ENCODE data around the gene PAQR3.

The PAQR3 gene

DNA sequence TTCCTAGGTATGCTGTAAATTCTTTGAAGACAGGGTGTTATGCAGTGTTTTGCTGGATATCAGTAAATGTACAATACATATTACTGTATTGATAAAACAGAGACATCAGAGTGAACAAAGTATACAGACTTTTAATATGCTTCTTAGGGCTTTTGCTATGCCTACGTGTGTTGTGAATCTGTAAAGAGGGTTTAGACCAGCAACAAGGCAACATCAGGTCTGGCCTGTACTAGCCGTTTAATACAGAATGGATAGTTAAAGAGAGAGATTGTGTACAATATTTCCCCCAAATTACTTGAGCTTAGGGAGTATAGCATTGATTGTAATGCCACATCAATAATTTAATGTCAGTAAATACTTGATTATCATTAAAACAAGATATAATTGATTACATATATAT is 75.2 kb downstream of the PAQR3 start:
- Histone ChIP-seq H3K9me3 (ENCODE audit: control insufficient read depth, insufficient read depth, low read depth, low read length) (no peaks in the 10 kb centered on the region), H3K36me3 (ENCODE audit: control insufficient read depth in 2 of 2, insufficient read depth in 1 of 2, low read length in 2 of 2) (peaks cover 0 to 6% of the 10 kb centered on the region in 2 experiments; a peak in 1 of 3 replicates), H3K4me1 (ENCODE audit: control insufficient read depth, insufficient read depth, low read length) (no peaks in the 10 kb centered on the region), H3K27ac (ENCODE audit: extremely low read depth, low read depth, low read length) (no peak overlapping the region), H3K4me3 (ENCODE audit: low read depth, low read length) (no peak overlapping the region)
- ChIA-PET POLR2A (no interaction called here), CTCF (interaction anchor here (0.6 to 1.2 kb wide), 21 partner anchors 13 to 1621 kb away, joined by 3 to 7 read pairs (median 3); no protein-coding TSS in a partner anchor)
- TF ChIP-seq KLF8 (tag by site-specific recombination; IDR thresholded peaks at IDR 0.05) (no peak), IKZF3 (tag by site-specific recombination; IDR thresholded peaks at IDR 0.05) (no peak), ZNF664 (tag by site-specific recombination; IDR thresholded peaks at IDR 0.05) (no peak), ZNF37A (tag by site-specific recombination; IDR thresholded peaks at IDR 0.05) (no peak), ZNF843 (tag by site-specific recombination; IDR thresholded peaks at IDR 0.05) (no peak), ZNF426 (tag by site-specific recombination; IDR thresholded peaks at IDR 0.05) (no peak), TCF7L2 (IDR thresholded peaks at IDR 0.05; ENCODE audit: borderline replicate concordance, low read depth, low read length) (no peak), ZNF558 (tag by site-specific recombination; IDR thresholded peaks at IDR 0.05) (no peak)
- TF ChIP-seq, protein P1, sequence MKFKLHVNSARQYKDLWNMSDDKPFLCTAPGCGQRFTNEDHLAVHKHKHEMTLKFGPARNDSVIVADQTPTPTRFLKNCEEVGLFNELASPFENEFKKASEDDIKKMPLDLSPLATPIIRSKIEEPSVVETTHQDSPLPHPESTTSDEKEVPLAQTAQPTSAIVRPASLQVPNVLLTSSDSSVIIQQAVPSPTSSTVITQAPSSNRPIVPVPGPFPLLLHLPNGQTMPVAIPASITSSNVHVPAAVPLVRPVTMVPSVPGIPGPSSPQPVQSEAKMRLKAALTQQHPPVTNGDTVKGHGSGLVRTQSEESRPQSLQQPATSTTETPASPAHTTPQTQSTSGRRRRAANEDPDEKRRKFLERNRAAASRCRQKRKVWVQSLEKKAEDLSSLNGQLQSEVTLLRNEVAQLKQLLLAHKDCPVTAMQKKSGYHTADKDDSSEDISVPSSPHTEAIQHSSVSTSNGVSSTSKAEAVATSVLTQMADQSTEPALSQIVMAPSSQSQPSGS (tag by site-specific recombination; IDR thresholded peaks at IDR 0.05; ENCODE audit: low read depth): no peak
- TF ChIP-seq, protein P2, sequence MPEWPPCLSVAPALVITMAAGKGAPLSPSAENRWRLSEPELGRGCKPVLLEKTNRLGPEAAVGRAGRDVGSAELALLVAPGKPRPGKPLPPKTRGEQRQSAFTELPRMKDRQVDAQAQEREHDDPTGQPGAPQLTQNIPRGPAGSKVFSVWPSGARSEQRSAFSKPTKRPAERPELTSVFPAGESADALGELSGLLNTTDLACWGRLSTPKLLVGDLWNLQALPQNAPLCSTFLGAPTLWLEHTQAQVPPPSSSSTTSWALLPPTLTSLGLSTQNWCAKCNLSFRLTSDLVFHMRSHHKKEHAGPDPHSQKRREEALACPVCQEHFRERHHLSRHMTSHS (tag by site-specific recombination; IDR thresholded peaks at IDR 0.05): no peak
- TF ChIP-seq, protein P3, sequence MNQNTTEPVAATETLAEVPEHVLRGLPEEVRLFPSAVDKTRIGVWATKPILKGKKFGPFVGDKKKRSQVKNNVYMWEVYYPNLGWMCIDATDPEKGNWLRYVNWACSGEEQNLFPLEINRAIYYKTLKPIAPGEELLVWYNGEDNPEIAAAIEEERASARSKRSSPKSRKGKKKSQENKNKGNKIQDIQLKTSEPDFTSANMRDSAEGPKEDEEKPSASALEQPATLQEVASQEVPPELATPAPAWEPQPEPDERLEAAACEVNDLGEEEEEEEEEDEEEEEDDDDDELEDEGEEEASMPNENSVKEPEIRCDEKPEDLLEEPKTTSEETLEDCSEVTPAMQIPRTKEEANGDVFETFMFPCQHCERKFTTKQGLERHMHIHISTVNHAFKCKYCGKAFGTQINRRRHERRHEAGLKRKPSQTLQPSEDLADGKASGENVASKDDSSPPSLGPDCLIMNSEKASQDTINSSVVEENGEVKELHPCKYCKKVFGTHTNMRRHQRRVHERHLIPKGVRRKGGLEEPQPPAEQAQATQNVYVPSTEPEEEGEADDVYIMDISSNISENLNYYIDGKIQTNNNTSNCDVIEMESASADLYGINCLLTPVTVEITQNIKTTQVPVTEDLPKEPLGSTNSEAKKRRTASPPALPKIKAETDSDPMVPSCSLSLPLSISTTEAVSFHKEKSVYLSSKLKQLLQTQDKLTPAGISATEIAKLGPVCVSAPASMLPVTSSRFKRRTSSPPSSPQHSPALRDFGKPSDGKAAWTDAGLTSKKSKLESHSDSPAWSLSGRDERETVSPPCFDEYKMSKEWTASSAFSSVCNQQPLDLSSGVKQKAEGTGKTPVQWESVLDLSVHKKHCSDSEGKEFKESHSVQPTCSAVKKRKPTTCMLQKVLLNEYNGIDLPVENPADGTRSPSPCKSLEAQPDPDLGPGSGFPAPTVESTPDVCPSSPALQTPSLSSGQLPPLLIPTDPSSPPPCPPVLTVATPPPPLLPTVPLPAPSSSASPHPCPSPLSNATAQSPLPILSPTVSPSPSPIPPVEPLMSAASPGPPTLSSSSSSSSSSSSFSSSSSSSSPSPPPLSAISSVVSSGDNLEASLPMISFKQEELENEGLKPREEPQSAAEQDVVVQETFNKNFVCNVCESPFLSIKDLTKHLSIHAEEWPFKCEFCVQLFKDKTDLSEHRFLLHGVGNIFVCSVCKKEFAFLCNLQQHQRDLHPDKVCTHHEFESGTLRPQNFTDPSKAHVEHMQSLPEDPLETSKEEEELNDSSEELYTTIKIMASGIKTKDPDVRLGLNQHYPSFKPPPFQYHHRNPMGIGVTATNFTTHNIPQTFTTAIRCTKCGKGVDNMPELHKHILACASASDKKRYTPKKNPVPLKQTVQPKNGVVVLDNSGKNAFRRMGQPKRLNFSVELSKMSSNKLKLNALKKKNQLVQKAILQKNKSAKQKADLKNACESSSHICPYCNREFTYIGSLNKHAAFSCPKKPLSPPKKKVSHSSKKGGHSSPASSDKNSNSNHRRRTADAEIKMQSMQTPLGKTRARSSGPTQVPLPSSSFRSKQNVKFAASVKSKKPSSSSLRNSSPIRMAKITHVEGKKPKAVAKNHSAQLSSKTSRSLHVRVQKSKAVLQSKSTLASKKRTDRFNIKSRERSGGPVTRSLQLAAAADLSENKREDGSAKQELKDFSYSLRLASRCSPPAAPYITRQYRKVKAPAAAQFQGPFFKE (tag by site-specific recombination; IDR thresholded peaks at IDR 0.05; ENCODE audit: borderline replicate concordance): no peak

DNA sequence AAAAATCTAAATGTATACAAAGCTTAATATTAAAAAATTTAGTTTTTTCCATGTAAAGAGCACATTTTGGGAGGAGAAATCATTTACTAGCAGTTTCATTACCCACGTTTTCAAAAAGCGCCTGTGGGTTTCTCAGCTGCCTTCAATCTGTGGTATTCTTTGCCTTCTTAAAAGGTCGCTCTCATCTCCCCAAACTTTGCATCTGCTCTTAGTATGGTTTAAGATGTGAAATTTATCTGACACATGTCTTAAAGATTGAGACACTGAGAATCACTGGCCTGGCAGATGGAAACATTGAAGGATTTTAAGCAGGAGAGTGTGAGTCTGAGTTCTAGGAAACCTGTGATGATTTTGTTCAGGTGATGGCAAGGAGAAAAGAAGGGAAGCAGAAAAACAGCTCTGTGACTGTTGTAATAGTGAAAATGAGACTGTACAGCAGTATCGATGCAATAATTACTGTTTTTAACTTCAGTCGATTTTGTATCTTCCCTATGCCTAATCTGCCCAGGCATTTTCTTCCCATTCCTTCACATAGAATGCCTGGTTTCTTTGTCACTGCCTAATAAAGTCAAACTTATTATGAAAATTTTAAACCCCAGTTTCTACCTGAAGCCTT is 75.9 kb downstream of the PAQR3 start:
- H3K27ac ChIP-seq (ENCODE audit: extremely low read depth, low read depth, low read length): no peak overlapping the region
- ChIA-PET CTCF (interaction anchor here (0.5 to 1.4 kb wide), 9 partner anchors 12 to 871 kb away, joined by 3 to 6 read pairs (median 4); no protein-coding TSS in a partner anchor), POLR2A (no interaction called here)
- peaks cover 0 to 6% of the 10 kb centered on the region in 2 experiments; a peak in 1 of 3 replicates for H3K36me3 ChIP-seq (ENCODE audit: control insufficient read depth in 2 of 2, insufficient read depth in 1 of 2, low read length in 2 of 2)
- no peak overlapping the region for H3K4me3 ChIP-seq (ENCODE audit: low read depth, low read length)
- H3K9me3 ChIP-seq (ENCODE audit: control insufficient read depth, insufficient read depth, low read depth, low read length): no peaks in the 10 kb centered on the region
- no peaks in the 10 kb centered on the region for H3K4me1 ChIP-seq (ENCODE audit: control insufficient read depth, insufficient read depth, low read length)
- TF ChIP-seq ZNF426 (tag by site-specific recombination; IDR thresholded peaks at IDR 0.05) (no peak), ZNF341 (tag by site-specific recombination; IDR thresholded peaks at IDR 0.05; ENCODE audit: low read depth) (no peak), ZNF544 (tag by site-specific recombination; IDR thresholded peaks at IDR 0.05) (no peak), ZNF184 (tag by site-specific recombination; IDR thresholded peaks at IDR 0.05) (no peak), ZNF16 (tag by site-specific recombination; IDR thresholded peaks at IDR 0.05; ENCODE audit: low read depth) (no peak), ZNF776 (tag by site-specific recombination; IDR thresholded peaks at IDR 0.05; ENCODE audit: borderline replicate concordance) (no peak), ZNF548 (tag by site-specific recombination; IDR thresholded peaks at IDR 0.05) (no peak), ZNF629 (tag by site-specific recombination; IDR thresholded peaks at IDR 0.05) (no peak), ZNF24 (tag by site-specific recombination; IDR thresholded peaks at IDR 0.05) (no peak), ZNF501 (tag by site-specific recombination; IDR thresholded peaks at IDR 0.05) (no peak), GLIS2 (tag by site-specific recombination; IDR thresholded peaks at IDR 0.05) (no peak)
- TF ChIP-seq, protein P4, sequence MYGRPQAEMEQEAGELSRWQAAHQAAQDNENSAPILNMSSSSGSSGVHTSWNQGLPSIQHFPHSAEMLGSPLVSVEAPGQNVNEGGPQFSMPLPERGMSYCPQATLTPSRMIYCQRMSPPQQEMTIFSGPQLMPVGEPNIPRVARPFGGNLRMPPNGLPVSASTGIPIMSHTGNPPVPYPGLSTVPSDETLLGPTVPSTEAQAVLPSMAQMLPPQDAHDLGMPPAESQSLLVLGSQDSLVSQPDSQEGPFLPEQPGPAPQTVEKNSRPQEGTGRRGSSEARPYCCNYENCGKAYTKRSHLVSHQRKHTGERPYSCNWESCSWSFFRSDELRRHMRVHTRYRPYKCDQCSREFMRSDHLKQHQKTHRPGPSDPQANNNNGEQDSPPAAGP (tag by site-specific recombination; IDR thresholded peaks at IDR 0.05): no peak
- TF ChIP-seq, protein P5, sequence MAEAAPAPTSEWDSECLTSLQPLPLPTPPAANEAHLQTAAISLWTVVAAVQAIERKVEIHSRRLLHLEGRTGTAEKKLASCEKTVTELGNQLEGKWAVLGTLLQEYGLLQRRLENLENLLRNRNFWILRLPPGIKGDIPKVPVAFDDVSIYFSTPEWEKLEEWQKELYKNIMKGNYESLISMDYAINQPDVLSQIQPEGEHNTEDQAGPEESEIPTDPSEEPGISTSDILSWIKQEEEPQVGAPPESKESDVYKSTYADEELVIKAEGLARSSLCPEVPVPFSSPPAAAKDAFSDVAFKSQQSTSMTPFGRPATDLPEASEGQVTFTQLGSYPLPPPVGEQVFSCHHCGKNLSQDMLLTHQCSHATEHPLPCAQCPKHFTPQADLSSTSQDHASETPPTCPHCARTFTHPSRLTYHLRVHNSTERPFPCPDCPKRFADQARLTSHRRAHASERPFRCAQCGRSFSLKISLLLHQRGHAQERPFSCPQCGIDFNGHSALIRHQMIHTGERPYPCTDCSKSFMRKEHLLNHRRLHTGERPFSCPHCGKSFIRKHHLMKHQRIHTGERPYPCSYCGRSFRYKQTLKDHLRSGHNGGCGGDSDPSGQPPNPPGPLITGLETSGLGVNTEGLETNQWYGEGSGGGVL (tag by site-specific recombination; IDR thresholded peaks at IDR 0.05): no peak

Measured in HEK293 (cell line).